Stimulated activated CD4-positive, alpha-beta T cell treated with anti-CD3 and anti-CD28 coated beads, Interleukin-4, amount 100 ng/mL, for 24 hours (primary cell): ENCODE results near the gene PLCB4.

Experiments used
- DNase-seq: peaks from one replicate; pipeline ENCODE4 v3.0.0-alpha.2; 2020

PLCB4 gene

DNA sequence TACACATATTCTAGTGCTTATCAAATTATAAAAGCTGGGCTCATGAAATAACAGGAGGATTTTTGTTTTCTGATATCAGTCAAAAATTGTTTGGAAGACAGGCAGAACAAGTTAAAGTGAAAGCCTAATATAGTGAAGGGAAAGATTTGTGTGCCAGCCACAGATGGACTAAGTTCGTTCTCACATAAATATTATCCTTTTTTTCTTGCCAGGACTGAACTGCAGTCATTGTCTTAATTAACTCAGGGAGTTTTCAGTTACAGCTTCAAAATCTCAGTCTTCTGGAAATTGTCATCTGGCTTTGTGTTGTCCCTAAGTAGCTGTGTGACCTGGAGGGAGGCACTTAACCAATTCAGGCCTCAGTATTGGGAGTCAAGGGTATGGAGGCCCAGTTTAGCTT is 40.7 kb downstream of the PLCB4 start:
- DNase-seq = no peak

DNA sequence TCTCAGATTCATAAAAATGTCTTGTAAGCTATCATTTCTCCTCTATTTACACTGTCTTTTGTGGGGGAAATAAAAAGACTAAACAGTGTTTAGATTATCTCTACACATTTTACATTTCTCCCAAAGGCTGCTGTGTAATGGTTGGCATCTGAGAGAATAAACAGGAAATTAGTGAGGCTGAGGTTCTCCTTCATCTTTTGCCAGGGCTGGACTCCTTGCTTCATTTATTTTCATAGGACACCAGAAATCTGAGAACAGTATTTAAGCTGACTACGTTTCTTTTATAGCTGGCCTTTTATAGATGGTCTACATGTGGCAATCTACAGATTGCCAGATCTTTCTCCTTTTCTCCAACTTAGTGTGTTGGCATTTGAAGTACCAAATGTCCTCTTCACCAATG is 41.5 kb downstream of the PLCB4 start:
- DNase-seq = no peak

DNA sequence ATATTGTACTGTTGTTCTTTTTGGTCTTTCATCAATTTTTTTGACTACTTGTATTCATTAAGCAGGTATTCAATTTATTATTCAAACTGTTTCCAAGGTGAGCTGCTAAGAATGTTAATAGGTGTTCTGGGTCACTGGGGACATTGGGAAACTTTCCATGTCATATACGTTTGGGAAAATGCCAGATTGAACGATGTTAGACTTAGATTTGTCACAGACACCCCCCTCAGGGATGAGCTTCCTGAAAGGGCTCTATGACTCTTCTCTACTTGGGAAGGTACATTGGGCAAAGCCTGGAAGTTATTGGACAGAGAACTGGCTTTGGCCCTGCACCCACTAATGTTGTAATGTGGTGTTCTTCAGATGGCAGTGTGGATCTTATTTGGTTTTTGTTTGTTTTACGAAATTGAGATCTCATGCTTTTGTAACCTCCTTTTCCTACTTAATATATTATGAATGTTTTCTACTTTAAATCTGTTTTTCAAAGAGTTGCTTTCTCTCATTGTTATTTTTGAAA is 42.1 kb downstream of the PLCB4 start:
- no peak for DNase-seq

DNA sequence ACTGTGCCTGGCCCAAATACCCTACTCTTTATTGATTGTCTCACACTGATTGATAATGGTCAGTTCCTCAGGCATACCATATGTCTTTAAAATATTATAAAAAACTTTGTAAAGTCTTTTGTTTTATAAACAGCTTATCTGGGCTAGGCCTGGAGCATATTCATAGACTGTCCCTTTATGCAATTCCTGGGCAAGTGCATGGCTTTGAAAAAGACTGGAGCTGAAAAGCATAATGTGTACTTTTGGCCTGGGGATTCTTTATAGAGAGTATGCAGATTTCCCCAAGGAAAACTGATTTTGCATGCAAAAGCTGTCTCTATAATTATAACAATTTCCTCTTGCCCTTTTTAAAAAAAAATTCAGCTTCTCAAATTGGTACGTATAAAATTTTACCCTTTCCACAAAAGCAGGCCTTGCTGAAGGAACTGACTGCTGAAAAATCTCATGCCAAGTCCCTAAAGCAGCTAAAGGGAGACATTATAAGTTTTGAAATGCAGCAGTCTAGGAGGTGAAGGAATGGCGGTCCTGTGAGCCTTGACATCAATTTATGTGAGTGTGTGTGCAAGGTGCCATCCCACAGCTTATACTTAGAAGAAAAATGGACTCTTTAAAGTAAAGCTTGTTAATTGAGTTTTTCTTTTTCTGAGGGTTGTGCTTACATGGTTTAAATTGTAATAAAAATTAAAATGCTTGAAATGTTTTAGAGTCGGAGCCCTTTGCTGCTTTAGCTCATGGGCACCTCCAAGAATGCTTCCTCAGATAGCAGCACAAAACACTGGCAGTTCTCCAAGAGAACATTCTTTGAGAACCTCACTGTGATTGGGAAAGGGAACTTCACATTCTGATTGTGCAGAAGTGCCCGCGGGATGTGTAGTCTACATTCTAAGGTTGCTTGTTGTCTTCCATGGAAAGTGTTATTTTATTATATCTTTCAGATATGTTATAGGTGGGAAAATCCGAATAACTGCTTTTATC is 43.9 kb downstream of the PLCB4 start:
- no peak for DNase-seq

DNA sequence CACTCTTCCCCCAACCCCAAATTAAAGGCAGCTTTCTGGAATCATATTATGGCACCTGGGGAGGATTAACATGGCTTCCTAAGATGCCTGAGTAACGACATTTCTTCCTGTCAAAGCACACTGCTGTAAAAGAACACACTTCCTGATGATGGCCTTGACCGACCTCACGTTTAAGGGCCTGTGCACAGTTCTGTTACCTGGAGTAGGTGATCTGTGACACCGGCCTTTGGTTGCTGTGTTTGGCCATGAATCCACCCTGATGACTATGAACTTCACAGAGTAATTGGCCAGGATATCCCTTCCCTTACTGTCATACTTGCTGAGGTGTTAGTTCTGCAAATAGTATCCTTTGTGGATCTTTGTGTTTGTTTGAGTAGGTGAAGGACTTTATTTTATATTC is 45.8 kb downstream of the PLCB4 start:
- DNase-seq = no peak

GRCh38 chr20:9117548-9117947 is 48.7 kb downstream of the PLCB4 start:
- DNase-seq = no peak

- DNase-seq = no peak
These were observed 50.9 kb downstream of the PLCB4 start for GRCh38 chr20:9119776-9120175.

- DNase-seq = no peak
These were observed 52.3 kb downstream of the PLCB4 start for GRCh38 chr20:9121211-9121610.

- DNase-seq = no peak
These were observed 53.7 kb downstream of the PLCB4 start for GRCh38 chr20:9122571-9122970.

GRCh38 chr20:9126527-9126926 is 57.6 kb downstream of the PLCB4 start:
- no peak for DNase-seq

DNA sequence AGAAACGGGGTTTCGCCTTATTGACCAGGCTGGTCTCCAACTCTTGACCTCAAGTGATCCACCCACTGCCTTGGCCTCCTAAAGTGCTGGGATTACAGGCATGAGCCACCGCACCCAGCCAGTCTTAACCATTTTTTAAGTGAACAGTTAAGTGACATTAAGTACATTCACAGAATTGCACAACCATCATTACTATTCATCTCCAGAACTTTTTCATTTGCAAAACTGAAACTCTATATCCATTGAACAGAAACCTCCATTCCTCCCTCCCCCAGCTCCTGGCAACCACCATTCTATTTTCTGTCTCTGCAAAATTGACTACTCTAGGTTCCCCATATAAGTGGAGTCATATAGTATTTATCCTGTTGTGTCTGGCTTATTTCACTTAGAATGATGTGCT is 59.7 kb downstream of the PLCB4 start:
- DNase-seq = no peak

DNA sequence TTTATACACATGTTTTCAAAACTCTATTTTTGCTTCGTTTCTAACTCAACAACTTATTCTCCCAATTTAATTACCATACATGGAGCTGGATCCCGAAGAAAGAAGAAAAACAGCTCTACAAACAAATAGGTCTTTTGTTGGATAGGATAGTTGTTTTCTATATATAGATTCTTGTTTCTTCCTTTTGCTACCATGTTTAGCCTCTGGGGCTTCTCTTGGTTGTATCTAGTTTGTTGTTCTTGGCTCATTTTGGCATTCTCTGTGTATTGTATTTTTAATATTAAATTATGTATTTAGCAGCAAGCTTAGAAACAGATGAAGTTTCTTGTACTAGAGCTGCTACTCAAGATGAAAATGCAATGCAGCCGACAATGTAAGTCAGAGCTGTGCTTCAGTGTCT is 60.9 kb downstream of the PLCB4 start:
- no peak for DNase-seq

DNA sequence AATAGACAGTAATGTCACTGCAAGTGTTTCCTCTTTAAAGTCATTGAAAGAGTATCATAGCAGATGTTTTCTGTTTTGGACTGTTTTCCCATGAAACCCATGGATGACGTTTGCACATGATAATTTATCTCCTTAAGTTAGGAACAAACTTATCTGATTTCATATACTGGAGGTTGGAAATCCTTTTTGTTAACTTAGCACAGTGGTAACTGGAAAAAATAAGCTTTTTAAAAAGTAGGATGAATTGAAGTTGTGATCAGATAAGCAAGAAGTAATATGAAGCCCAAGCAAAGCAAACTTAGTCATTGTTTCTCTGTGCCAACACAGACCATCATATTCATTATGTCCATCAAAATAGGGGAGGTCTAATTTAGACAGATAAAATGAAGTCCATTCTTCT is 61.6 kb downstream of the PLCB4 start:
- DNase-seq = no peak

DNA sequence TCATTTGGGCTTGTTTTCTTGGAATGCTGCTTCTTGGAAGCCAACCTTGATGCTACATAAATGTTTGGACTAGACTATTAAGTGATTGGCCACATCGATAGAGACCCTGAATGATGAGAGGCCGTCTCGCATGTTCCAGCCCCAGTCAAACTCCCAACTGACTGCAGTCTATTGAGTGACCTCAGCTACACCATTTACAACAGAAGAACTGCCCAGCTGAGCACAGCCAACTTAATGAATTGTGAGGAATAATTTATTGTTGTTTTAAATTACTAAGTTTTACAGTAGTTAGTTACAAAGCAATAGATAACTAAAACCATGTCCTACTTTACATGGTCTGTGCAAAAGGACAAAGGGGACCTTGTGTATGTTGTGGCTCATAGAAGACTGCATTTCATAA is 63.0 kb downstream of the PLCB4 start:
- DNase-seq = no peak

- no peak for DNase-seq
These were observed 65.5 kb downstream of the PLCB4 start for GRCh38 chr20:9134346-9134745.

- no peak for DNase-seq
These were observed 67.2 kb downstream of the PLCB4 start for GRCh38 chr20:9136114-9136513.

DNA sequence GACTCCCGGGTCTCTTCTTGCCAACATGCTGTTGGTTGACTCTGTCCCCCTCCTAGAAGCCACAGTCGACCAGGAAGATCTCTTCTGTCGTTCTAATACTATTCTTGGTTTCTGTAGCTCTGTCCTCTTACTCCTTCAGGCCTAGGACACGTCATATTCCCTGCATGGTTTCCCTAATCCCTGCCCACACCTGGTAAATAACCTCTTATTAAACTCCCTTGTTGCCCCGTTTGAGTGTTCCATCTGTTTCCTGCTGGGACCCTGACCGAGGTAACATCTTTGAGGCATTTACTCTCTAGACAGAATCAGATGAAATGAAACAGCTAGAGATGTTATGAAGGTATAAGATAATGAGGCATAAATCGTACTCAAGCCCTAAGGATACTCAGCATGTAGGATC is 68.1 kb downstream of the PLCB4 start:
- no peak for DNase-seq

DNA sequence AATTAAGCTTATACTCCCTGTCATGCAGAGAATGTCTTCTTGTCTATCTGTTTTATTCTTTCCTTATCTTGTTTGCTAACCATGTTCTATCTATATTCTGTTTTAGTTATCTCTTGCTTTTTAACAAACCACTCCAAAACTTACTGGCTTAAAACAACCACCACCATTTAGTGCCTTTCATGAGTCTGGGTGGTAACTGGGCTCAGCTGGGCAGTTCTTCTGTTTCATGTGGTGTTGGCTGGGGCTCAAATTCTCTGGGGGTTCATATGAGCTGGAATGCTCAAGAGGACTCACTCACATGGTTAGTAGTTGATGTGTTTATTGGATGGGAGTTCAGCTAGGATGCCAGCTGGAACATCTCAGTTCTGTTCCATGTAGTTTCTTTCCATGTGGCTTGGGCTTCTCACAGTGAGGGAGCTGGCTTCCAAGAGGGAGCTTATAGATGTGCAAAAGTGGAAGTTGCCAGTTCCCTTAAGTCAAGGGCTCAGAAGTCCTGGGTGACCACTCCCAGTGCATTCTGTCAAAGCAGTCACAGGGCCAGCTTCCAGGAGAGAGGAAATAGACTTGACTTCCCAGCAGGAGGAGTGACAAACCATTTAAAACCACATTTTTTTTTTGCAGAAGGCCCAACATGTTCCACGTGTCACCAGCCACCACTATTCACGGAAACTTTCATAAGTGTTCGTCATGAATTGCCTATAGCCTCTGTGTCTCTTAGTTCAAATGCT is 70.4 kb downstream of the PLCB4 start:
- no peak for DNase-seq

GRCh38 chr20:9140162-9140760 is 71.4 kb downstream of the PLCB4 start:
- no peak for DNase-seq

GRCh38 chr20:9141070-9141469 is 72.2 kb downstream of the PLCB4 start:
- DNase-seq = no peak

GRCh38 chr20:9141921-9142320 is 73.0 kb downstream of the PLCB4 start:
- DNase-seq = no peak

DNA sequence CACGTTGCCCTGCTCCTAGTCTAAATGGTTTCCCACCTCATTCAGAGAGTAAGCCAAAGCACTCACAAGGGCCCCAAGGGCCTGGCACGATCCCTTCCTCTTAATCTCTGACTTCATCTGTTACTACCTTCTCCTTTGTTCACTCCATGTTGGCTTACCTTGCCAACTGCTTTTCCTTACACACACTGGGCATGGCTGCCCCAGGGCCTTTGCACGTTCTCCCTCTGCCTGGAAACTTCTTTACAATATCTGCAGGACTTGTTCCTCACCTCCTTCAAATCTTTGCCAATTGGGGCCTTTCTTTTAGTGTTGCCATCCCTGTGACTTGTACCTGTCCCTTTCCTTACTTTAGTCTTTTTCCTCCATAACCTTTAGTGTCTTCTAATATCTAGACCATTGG is 73.9 kb downstream of the PLCB4 start:
- no peak for DNase-seq

DNA sequence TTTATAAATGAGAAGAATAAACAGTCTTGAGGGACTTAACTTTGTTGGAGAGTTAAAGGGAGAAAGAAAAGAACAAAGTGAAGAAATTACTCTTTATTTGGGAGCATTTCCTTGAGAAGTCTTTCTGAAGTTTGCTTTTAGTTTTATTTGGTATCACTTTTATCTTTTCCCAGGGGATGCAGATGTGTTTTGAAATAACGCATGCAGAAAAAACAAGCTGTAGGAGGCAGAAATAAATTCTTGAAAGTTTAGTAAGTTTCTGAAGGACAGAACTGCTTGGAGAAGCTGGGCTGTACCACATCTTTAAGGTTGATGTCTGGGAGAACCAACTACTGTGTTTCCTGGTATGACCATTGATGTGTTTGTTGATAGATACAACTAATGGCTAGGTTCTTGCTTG is 75.0 kb downstream of the PLCB4 start:
- no peak for DNase-seq

GRCh38 chr20:9144643-9145042 is 75.8 kb downstream of the PLCB4 start:
- no peak for DNase-seq
